GM06990 (cell line): ENCODE results near the gene DNAAF5.

Experiments
- DNase-seq: peaks from one replicate; pipeline ENCODE4 v3.0.0-alpha.2; 2011; ENCODE audit not compliant: insufficient read length; ENCODE audit errors: extremely low read depth
- H3K27me3 ChIP-seq: replicated peaks from 2 replicates; pipeline ENCODE4 v1.6.0; 2011; ENCODE audit warnings: low read length; ENCODE audit not compliant: control insufficient read depth, insufficient read depth
- H3K36me3 ChIP-seq: 2 replicates; pipeline ENCODE4 v1.5.1; 2011; ENCODE audit warnings: low read length; ENCODE audit not compliant: control insufficient read depth, insufficient read depth
- H3K4me3 ChIP-seq: replicated peaks from 2 replicates; pipeline ENCODE4 v1.5.1; 2011; ENCODE audit warnings: low read depth, mild to moderate bottlenecking, control low read depth, low read length
- TF ChIP-seq, protein P1 (sequence below): IDR thresholded peaks from 2 replicates; pipeline ENCODE4 v1.5.1; 2011; ENCODE audit warnings: low read length, control low read depth, mild to moderate bottlenecking, inconsistent platforms; ENCODE audit not compliant: insufficient read depth, poor library complexity, severe bottlenecking

Gene DNAAF5

DNA sequence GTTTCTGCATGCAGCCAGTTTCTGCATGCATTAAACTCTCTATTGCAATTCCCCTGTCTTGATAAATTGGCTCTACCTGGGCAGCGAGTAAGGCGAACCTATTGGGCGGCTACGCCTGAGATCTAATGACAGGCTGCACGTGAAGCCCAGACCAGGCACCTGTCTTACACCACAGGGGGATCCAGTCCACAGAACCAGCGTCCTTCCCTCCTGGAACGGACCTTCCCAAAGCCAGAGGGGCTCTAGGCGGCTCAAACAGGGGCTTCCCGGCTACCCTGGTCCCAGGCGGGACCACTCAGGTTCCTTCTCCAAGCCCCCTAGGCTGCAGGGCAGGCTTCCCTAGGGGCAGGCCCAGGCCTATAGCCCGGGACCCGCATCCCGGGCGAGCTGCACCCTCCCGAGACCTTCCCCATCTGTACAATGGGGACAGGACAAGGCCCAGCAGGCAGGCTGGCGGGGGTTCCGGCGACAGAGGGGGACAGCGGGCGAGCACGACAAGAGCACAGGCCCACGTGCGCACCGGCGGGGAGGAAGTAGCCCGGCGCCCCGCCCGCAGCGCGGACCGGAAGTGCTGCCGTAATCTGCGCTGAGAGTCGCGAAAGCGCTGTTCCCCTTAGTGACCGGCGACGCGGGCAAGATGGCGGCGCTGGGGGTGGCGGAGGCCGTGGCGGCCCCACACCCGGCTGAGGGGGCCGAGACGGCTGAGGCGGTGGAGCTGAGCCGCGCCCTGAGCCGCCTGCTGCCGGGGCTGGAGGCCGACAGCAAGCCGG lies at the start of gene DNAAF5:
TSS of gene DNAAF5 (plus strand) at position 616 of the 770 bp plus-strand sequence. CDS start at position 638, 22 bp downstream.
- Histone ChIP-seq H3K27me3 (no peaks in the 10 kb centered on the region), H3K36me3 (peaks cover 10% of the 10 kb centered on the region), H3K4me3 (peak within 1 kb of the TSS; percentile 80)
- TF ChIP-seq, protein P1, sequence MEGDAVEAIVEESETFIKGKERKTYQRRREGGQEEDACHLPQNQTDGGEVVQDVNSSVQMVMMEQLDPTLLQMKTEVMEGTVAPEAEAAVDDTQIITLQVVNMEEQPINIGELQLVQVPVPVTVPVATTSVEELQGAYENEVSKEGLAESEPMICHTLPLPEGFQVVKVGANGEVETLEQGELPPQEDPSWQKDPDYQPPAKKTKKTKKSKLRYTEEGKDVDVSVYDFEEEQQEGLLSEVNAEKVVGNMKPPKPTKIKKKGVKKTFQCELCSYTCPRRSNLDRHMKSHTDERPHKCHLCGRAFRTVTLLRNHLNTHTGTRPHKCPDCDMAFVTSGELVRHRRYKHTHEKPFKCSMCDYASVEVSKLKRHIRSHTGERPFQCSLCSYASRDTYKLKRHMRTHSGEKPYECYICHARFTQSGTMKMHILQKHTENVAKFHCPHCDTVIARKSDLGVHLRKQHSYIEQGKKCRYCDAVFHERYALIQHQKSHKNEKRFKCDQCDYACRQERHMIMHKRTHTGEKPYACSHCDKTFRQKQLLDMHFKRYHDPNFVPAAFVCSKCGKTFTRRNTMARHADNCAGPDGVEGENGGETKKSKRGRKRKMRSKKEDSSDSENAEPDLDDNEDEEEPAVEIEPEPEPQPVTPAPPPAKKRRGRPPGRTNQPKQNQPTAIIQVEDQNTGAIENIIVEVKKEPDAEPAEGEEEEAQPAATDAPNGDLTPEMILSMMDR: no peak
- peak; percentile 95 for DNase-seq

- no peaks in the 10 kb centered on the region for H3K27me3 ChIP-seq
- H3K36me3 ChIP-seq: peaks cover 16% of the 10 kb centered on the region
- H3K4me3 ChIP-seq: no peak overlapping the region
- DNase-seq: no peak
- TF ChIP-seq, protein P1: no peak
These were observed 49.5 kb upstream of the DNAAF5 start for GRCh38 chr7:676972-677385.

DNA sequence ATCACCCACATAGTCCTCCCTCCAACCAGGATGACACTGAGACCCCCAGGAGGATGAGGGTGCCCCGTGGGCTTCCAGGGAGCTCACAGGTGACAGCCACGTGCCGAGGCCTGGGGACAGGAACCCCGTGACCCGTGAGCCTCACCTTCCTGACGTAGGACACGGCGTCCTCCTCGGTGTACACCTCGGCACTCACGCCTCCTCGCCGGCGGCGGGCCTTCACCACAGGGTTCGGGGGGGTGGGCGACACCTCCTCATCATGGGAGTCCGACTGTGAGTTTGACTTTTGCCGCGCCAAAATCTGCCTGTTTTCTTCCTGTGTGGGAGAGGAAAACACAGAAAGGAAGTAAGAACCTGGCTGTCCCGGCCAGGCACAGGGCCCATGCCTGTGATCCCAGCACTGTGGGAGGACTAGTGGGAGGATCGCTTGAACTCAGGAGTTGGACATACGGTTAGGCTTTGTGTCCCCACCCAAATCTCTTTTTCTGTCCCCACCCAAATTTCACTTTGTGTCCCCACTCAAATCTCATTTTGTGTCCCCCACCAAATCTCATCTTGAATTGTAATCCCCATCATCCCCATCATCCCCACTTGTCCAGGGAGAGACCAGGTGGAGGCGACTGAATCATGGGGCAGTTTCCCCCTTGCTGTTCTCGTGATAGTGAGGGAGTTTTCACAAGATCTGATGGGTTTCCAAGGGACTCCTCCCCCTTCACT lies 45.9 kb upstream of the DNAAF5 start:
- TF ChIP-seq, protein P1: no peak
- DNase-seq: no peak
- no peak overlapping the region for H3K4me3 ChIP-seq
- no peaks in the 10 kb centered on the region for H3K27me3 ChIP-seq
- peaks cover 17% of the 10 kb centered on the region for H3K36me3 ChIP-seq

GRCh38 chr7:681551-682307 lies 44.8 kb upstream of the DNAAF5 start:
- TF ChIP-seq, protein P1: no peak
- no peaks in the 10 kb centered on the region for H3K27me3 ChIP-seq
- no peak overlapping the region for H3K4me3 ChIP-seq
- H3K36me3 ChIP-seq: peaks cover 12% of the 10 kb centered on the region
- no peak for DNase-seq

DNA sequence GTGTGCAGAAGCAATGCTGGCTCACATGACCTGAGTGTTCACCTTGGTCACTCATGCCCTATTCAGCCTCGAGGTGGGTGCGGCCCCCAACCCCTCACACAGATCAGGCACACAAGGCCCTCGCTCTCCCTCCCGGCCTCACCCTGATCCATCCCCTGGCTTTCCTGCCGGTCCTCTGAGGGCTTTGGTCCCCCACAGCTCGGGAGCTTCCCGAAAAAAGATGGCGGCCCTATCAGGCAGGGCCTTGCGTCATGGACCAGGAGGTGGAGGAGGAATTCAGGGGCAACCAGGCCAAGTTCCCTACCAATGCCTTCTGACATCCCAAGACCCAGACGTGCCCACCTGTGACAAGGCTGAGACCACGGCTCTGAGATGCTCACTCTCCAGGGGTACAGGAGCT lies 43.7 kb upstream of the DNAAF5 start:
- Histone ChIP-seq H3K27me3 (no peaks in the 10 kb centered on the region), H3K36me3 (peaks cover 10% of the 10 kb centered on the region), H3K4me3 (no peak overlapping the region)
- TF ChIP-seq, protein P1: no peak
- DNase-seq: no peak
